Ovary (tissue), 3 donors: ENCODE measurements around the gene PRR30.

ENCODE experiments used
- CTCF ChIP-seq, 3 donors: fragments of 450-650 bp in 2 of 3; fragments of 200-600 bp in 1 of 3; IDR thresholded peaks; one replicate each; pipeline versions ENCODE4 v1.5.1 to v1.8.0; 2016 to 2022; ENCODE audit warnings: antibody characterized with exemption in 3 of 3, mild to moderate bottlenecking in 1 of 3
- EP300 ChIP-seq: sonication (generic); formaldehyde crosslinking; IDR thresholded peaks from one replicate; pipeline ENCODE4 v1.6.1; 2017; ENCODE audit warnings: antibody characterized with exemption
- POLR2A ChIP-seq: fragments of 450-650 bp; IDR thresholded peaks from one replicate; pipeline ENCODE4 v1.6.1; 2017; ENCODE audit warnings: antibody characterized with exemption, mild to moderate bottlenecking, moderate library complexity
- donor health status: DM: no; HTN: no; CAD: no.

GRCh38 chr2:27095745-27096651, 43.2 kb downstream of the PRR30 start:
- TF ChIP-seq CTCF (IDR thresholded peaks at IDR 0.05) (no peak), POLR2A (no peak), EP300 (no peak)
